Measurements from ENCODE around the gene ADM5. TPM values are rescaled to one million over a fixed set of nuclear protein-coding genes. Genes with fewer than 3 reads are reported as not detected.
"Not testable (repeated sequence)": the region's sequence is repeated elsewhere in the genome, so short reads cannot be mapped to it uniquely, and the experiment has no call there.

Gene ADM5
- total RNA-seq, 1 donor from 2014 or later, result 0.78 TPM

- no peak for DNase-seq
Measured at GRCh38 chr19:49701271-49701786, 11.9 kb downstream of the ADM5 start.

- DNase-seq, result no peak
Measured at GRCh38 chr19:49704888-49705642, 15.7 kb downstream of the ADM5 start.

GRCh38 chr19:49705919-49706318, 16.5 kb downstream of the ADM5 start:
- DNase-seq, result no peak

GRCh38 chr19:49710372-49710951, 21.1 kb downstream of the ADM5 start:
- no peak for DNase-seq

GRCh38 chr19:49712397-49712859, 23.0 kb downstream of the ADM5 start:
- peak; percentile 14 for DNase-seq

- no peak for DNase-seq
Measured at GRCh38 chr19:49713236-49713845, 23.9 kb downstream of the ADM5 start.

- DNase-seq, result no peak
Measured at GRCh38 chr19:49716154-49716553, 26.8 kb downstream of the ADM5 start.

- DNase-seq, result no peak
Measured at GRCh38 chr19:49718511-49718910, 29.1 kb downstream of the ADM5 start.

- DNase-seq, result no peak
Measured at GRCh38 chr19:49718991-49719390, 29.6 kb downstream of the ADM5 start.

- not testable (repeated sequence) for DNase-seq
Measured at GRCh38 chr19:49719420-49719819, 30.0 kb downstream of the ADM5 start.

- DNase-seq, result peak; percentile 5
Measured at GRCh38 chr19:49727217-49728030, 38.0 kb downstream of the ADM5 start.

GRCh38 chr19:49730166-49730565, 40.8 kb downstream of the ADM5 start:
- DNase-seq, result no peak

GRCh38 chr19:49738268-49738667, 48.9 kb downstream of the ADM5 start:
- no peak for DNase-seq

GRCh38 chr19:49739098-49739497, 49.7 kb downstream of the ADM5 start:
- DNase-seq, result no peak

- no peak for DNase-seq
Measured at GRCh38 chr19:49739933-49740332, 50.5 kb downstream of the ADM5 start.

Small RNA genes lying within 50 kb of the gene (small RNA-seq; reads per million reads assigned to genes)
- not detected for gene MIR5088

Other genes starting within 250 kb of the ADM5 start
- gene SLC17A7, start 248.1 kb upstream of the ADM5 start, total RNA-seq, result 34.6 TPM
- 58.0 TPM for gene PIH1D1, start 237.8 kb upstream of the ADM5 start, total RNA-seq
- 8.0 TPM for gene ALDH16A1, start 236.4 kb upstream of the ADM5 start, total RNA-seq
- gene FLT3LG, start 215.4 kb upstream of the ADM5 start, total RNA-seq, result not detected
- gene RPL13A, start 202.0 kb upstream of the ADM5 start, total RNA-seq, result 2,203 TPM
- gene RPS11, start 193.2 kb upstream of the ADM5 start, total RNA-seq, result 3,859 TPM
- 12.9 TPM for gene FCGRT, start 176.9 kb upstream of the ADM5 start, total RNA-seq
- gene RCN3, start 161.6 kb upstream of the ADM5 start, total RNA-seq, result 2.3 TPM
- gene NOSIP, start 109.0 kb upstream of the ADM5 start, total RNA-seq, result 22.8 TPM
- gene PRRG2, start 108.3 kb upstream of the ADM5 start, total RNA-seq, result 0.31 TPM
- 2.5 TPM for gene PRR12, start 98.4 kb upstream of the ADM5 start, total RNA-seq
- 1.1 TPM for gene RRAS, start 49.5 kb upstream of the ADM5 start, total RNA-seq
- gene SCAF1, start 47.4 kb upstream of the ADM5 start, total RNA-seq, result 11.5 TPM
- gene IRF3, start 23.7 kb upstream of the ADM5 start, total RNA-seq, result 8.1 TPM
- gene BCL2L12, start 23.7 kb upstream of the ADM5 start, total RNA-seq, result not detected
- 177 TPM for gene PRMT1, start 12.3 kb upstream of the ADM5 start, total RNA-seq
- gene CPT1C, start 1.5 kb downstream of the ADM5 start, total RNA-seq, result 42.1 TPM
- 0.31 TPM for gene TSKS, start 73.7 kb downstream of the ADM5 start, total RNA-seq
- 49.0 TPM for gene AP2A1, start 77.4 kb downstream of the ADM5 start, total RNA-seq
- gene FUZ, start 123.7 kb downstream of the ADM5 start, total RNA-seq, result 21.7 TPM
- 12.8 TPM for gene MED25, start 128.7 kb downstream of the ADM5 start, total RNA-seq
- 99.2 TPM for gene PTOV1, start 161.6 kb downstream of the ADM5 start, total RNA-seq
- 24.0 TPM for gene PNKP, start 178.0 kb downstream of the ADM5 start, total RNA-seq
- gene AKT1S1, start 187.8 kb downstream of the ADM5 start, total RNA-seq, result 3.9 TPM
- gene TBC1D17, start 188.1 kb downstream of the ADM5 start, total RNA-seq, result 6.1 TPM
- gene IL4I1, start 207.3 kb downstream of the ADM5 start, total RNA-seq, result not detected
- 8.6 TPM for gene ATF5, start 239.6 kb downstream of the ADM5 start, total RNA-seq
- 23.9 TPM for gene NUP62, start 239.9 kb downstream of the ADM5 start, total RNA-seq

All from occipital lobe (tissue), 3 donors.